Upper lobe of right lung (tissue), 1 donor: ENCODE results near the gene CACNB4. TPM values are rescaled to one million over a fixed set of nuclear protein-coding genes. Genes with fewer than 3 reads are reported as not detected.
A peak's percentile ranks its signal among the peaks of the same experiment; 100 is the strongest.
"Not testable (repeated sequence)": the region's sequence is repeated elsewhere in the genome, so short reads cannot be mapped to it uniquely, and the experiment has no call there.

ENCODE experiments used
- ATAC-seq: fragments of 200-7000 bp; cut with Tn5 transposase; one replicate; pipeline ENCODE4 v1.9.1; 2020; ENCODE audit warnings: mild to moderate bottlenecking, moderate library complexity
- DNase-seq: peaks from one replicate; pipeline ENCODE4 v3.0.0-alpha.2; 2020
- H3K27ac ChIP-seq: fragments of 200-600 bp; one replicate; pipeline ENCODE4 v1.8.0; 2022
- H3K27me3 ChIP-seq: fragments of 200-600 bp; one replicate; pipeline ENCODE4 v1.8.0; 2022; ENCODE audit warnings: mild to moderate bottlenecking
- H3K36me3 ChIP-seq: fragments of 200-600 bp; one replicate; pipeline ENCODE4 v1.8.0; 2022
- H3K4me1 ChIP-seq: fragments of 200-600 bp; one replicate; pipeline ENCODE4 v1.8.0; 2022
- H3K4me3 ChIP-seq: fragments of 200-600 bp; one replicate; pipeline ENCODE4 v1.8.0; 2022; ENCODE audit warnings: mild to moderate bottlenecking
- H3K9me3 ChIP-seq: fragments of 200-600 bp; one replicate; pipeline ENCODE4 v1.8.0; 2022
- intact Hi-C: fragments of 100-400 bp; cut with DNase I; formaldehyde crosslinking; loops from one replicate; pipeline ENCODE4 v1.11.0; 2022
- total RNA-seq: library from RNA; stranded (reverse); fragmentation: NEBNext Ultra II Directional; extraction: Animal tissue kit (Norgen Biotek cat#: 25700); gene quantifications from one replicate; pipeline ENCODE4 v1.2.1, GENCODE V29; 2021
- TF ChIP-seq, protein P1 (sequence below): fragments of 200-600 bp; IDR thresholded peaks from one replicate; pipeline ENCODE4 v1.8.0; 2022; ENCODE audit warnings: antibody characterized with exemption
- donor health status: DM: no; HTN: yes; CAD: no; lungs with severe emphysema.

The CACNB4 gene
- total RNA-seq, 1 donor from 2014 or later: 15.3 TPM

DNA sequence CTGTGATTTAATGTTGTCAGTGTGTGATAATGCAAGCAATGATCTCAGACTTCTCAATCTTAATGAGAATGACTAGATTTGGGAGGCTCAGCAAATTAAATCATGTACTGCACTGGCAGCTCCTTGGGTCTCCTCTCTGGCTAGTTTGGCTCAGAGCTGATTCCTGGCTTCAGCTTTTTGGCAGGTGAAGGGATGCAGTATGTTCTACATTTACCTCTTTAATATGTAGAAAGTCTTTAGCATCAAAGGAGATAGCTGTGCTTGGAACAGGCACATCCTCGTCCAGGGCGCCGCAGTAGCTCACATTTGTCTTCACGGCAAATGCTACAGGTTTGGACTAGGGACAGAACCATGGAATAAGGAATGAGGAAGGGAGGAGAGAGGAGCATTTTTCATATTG, 218.3 kb downstream of the CACNB4 start:
- no peak for DNase-seq
- peaks cover 3% of the 10 kb centered on the region for H3K4me1 ChIP-seq
- intact Hi-C loops: no loop called here
- TF ChIP-seq, protein P1, sequence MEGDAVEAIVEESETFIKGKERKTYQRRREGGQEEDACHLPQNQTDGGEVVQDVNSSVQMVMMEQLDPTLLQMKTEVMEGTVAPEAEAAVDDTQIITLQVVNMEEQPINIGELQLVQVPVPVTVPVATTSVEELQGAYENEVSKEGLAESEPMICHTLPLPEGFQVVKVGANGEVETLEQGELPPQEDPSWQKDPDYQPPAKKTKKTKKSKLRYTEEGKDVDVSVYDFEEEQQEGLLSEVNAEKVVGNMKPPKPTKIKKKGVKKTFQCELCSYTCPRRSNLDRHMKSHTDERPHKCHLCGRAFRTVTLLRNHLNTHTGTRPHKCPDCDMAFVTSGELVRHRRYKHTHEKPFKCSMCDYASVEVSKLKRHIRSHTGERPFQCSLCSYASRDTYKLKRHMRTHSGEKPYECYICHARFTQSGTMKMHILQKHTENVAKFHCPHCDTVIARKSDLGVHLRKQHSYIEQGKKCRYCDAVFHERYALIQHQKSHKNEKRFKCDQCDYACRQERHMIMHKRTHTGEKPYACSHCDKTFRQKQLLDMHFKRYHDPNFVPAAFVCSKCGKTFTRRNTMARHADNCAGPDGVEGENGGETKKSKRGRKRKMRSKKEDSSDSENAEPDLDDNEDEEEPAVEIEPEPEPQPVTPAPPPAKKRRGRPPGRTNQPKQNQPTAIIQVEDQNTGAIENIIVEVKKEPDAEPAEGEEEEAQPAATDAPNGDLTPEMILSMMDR: no peak
- H3K4me3 ChIP-seq: no peak overlapping the region
- no peak for ATAC-seq
- H3K27me3 ChIP-seq: no peaks in the 10 kb centered on the region
- no peak overlapping the region for H3K27ac ChIP-seq
- no peaks in the 10 kb centered on the region for H3K9me3 ChIP-seq
- no peaks in the 10 kb centered on the region for H3K36me3 ChIP-seq

DNA sequence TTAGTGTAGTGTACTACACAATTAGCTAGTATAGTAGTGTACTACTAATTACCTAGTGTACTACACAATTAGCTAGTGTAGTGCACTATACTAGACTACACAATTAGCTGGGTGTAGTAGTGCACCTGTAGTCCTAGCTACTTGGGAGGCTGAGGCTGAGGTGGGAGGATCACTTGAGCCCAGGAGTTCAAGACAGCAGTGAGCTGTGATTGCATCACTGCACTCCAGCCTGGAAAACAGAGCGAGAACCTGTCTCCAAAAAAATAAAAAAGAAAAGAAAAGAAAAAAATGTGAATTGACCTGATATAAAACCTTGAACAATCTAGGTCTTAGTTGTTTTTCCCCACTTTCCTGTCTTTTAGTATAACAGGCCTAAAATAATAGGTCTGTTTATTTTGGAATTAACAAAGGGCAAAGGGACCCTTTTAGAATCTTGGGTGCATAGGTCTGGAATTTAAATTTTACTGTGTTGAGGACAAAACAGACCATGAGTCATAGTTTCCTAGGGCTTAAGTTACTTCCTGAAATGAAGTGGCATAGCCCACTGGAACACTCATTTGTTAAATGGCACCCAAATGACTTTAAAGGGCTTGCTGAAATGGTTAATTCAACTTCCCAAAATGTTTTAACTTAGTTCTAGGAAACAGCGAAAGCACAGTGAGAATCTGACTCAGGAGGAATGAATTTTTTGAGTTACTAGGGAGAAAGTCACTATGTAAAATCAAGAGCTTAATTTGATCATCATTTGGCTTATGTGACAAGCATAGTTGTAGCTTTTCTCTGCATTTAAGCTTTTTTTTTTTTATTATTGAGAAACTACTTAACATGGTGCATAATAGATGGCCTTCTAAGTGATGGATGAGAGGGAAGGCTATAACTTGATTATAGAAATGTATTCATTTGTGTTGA, 219.9 kb downstream of the CACNB4 start:
- TF ChIP-seq, protein P1: no peak
- DNase-seq (no peak), ATAC-seq (peak; percentile 58)
- intact Hi-C loops: no loop called here
- H3K36me3 ChIP-seq: no peaks in the 10 kb centered on the region
- no peaks in the 10 kb centered on the region for H3K9me3 ChIP-seq
- peaks cover 3% of the 10 kb centered on the region for H3K4me1 ChIP-seq
- no peaks in the 10 kb centered on the region for H3K27me3 ChIP-seq
- H3K4me3 ChIP-seq: no peak overlapping the region
- H3K27ac ChIP-seq: no peak overlapping the region

DNA sequence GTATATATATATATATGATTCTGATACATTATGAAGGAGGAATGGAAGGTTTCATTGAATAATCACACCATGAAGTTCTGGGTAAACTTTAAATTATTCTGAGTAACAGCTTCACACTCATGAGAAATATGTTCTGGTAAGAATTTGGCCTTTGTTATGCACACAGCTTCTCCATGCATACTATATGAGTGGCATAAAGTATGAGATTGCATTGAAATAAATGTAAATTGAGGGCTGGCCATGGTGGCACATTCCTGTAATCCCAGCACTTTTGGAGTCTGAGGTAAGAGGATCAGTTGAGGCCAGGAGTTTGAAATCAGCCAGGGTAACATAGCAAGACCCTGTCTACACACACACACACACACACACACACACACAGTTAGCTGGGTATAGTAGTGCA, 220.6 kb downstream of the CACNB4 start:
- no peaks in the 10 kb centered on the region for H3K27me3 ChIP-seq
- peaks cover 3% of the 10 kb centered on the region for H3K4me1 ChIP-seq
- intact Hi-C loops: no loop called here
- no peak overlapping the region for H3K27ac ChIP-seq
- ATAC-seq (no peak), DNase-seq (no peak)
- no peaks in the 10 kb centered on the region for H3K9me3 ChIP-seq
- TF ChIP-seq, protein P1: no peak
- no peaks in the 10 kb centered on the region for H3K36me3 ChIP-seq
- H3K4me3 ChIP-seq: no peak overlapping the region

DNA sequence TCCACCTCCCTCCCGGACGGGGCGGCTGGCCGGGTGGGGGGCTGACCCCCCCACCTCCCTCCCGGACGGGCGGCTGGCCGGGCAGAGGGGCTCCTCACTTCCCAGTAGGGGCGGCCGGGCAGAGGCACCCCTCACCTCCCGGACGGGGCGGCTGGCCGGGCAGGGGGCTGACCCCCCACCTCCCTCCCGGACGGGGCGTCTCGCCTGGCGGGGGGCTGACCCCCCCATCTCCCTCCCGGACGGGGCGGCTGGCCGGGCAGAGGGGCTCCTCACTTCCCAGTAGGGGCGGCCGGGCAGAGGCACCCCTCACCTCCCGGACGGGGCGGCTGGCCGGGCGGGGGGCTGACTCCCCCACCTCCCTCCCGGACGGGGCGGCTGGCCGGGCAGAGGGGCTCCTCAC, 223.2 kb downstream of the CACNB4 start:
- H3K36me3 ChIP-seq, H3K9me3 ChIP-seq, intact Hi-C loops, ATAC-seq, H3K27ac ChIP-seq, H3K4me3 ChIP-seq, DNase-seq, H3K27me3 ChIP-seq, H3K4me1 ChIP-seq: not testable (repeated sequence)

DNA sequence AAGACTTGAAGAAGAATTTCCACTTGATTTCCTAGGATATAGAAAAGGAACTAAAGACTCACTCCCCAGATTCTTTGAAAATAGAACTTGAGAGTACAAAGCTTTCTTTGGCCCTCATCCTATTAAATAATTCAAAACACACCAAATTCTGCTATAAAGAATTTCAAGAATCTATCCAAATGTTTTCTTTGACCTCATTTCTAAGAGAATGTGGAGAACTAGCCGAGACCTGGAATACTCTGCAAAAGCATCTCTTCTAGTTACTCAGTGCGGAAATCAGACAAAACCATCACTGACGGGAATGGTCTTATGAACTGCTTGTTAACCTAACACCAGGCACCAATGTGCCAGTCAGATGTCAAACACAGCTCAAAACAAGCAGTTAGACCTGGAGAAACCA, 226.4 kb downstream of the CACNB4 start:
- H3K27me3 ChIP-seq: no peaks in the 10 kb centered on the region
- H3K27ac ChIP-seq: no peak overlapping the region

DNA sequence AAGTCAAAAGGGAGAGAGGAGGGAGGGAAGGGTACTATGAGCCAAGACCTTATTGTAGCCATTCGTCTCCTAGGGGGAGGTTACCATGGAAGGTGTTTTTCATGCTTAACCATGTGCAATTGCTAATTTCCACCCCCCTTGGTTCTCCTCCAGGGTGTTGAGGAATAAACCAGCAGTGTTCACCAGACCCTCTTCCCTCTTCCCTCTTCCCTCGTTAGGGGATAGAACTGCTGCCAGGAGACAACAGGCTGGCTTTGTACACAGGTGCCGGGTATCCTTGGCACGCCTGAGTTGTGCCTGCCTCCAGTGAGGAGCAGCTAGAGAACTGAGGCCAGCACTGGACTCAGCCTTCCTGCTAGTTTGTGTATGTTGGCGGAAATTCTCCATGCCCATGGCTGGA, 229.6 kb downstream of the CACNB4 start:
- H3K36me3 ChIP-seq: no peaks in the 10 kb centered on the region
- intact Hi-C loops: no loop called here
- H3K27me3 ChIP-seq: no peaks in the 10 kb centered on the region
- DNase-seq (no peak), ATAC-seq (no peak)
- H3K4me3 ChIP-seq: no peak overlapping the region
- no peak overlapping the region for H3K27ac ChIP-seq
- no peaks in the 10 kb centered on the region for H3K4me1 ChIP-seq
- no peaks in the 10 kb centered on the region for H3K9me3 ChIP-seq
- TF ChIP-seq, protein P1: no peak

More for the DNA sequence above, 226.4 kb downstream of the CACNB4 start:
- TF ChIP-seq, protein P1: no peak
- no peaks in the 10 kb centered on the region for H3K4me1 ChIP-seq
- H3K36me3 ChIP-seq: no peaks in the 10 kb centered on the region
- intact Hi-C loops: no loop called here
- no peaks in the 10 kb centered on the region for H3K9me3 ChIP-seq
- DNase-seq (no peak), ATAC-seq (no peak)
- H3K4me3 ChIP-seq: no peak overlapping the region
